HG03354 (cell line): ENCODE results near the gene SPATS2.

ENCODE experiments used
- ATAC-seq: cut with Tn5 transposase; IDR thresholded peaks from one replicate; pipeline ENCODE4 v1.9.1; 2021; ENCODE audit warnings: mild to moderate bottlenecking; ENCODE audit not compliant: unreplicated experiment, poor library complexity, severe bottlenecking

Gene SPATS2

DNA sequence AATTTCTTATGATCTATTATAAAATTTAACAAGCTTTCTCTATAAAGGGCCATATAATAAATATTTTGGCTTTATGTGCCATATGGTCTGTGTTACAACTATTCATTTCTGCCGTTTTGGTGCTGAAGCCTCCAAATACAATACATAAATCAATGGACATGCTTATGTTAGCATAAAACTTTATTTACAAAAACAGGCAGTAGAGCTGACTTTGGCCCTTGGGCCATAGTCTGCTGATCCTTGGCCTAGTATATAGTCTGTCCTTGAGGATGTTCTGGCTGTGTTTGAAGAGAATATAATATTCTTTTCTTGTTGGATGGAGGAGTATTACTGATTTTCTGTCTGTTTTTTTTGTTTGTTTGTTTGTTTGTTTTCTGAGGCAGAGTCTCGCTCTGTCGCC is 81.6 kb downstream of the SPATS2 start:
- ATAC-seq, result no peak

DNA sequence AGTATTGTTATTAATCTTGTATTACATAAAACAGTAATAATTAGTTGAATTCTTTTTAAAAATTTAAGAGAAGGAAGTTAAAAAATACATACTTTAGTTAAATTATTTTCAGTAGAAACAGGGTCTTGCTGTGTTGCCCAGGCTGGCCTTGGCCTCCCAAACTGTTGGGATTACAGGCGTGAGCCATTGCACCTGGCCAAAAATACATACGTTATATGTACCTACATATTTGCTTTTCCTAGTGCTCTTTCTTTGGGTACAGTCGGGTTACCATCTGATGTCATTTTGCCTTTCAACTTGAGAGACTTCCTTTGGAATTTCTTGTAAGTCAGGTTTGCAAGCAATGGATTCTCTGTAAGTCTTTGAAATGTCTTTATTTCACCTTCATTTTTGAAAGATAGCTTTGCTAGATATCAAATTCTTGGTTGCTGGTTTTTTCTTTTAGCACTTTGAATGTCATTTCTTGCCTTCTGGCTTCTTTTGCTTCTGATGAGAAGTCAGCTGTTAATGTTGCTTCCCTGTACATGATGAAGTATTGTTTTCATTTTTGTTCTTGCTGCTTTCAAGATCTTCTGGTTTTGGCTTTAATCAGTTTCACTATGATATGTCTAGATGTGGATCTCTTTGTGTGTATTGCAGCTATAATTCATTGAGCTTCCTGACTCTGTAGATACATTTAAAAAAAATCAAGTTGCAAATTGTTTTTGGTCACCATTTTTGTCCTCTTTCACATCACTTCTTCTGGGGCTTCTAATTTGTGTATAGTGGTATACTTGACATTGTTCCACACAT is 84.4 kb downstream of the SPATS2 start:
- ATAC-seq, result peak; percentile 80

DNA sequence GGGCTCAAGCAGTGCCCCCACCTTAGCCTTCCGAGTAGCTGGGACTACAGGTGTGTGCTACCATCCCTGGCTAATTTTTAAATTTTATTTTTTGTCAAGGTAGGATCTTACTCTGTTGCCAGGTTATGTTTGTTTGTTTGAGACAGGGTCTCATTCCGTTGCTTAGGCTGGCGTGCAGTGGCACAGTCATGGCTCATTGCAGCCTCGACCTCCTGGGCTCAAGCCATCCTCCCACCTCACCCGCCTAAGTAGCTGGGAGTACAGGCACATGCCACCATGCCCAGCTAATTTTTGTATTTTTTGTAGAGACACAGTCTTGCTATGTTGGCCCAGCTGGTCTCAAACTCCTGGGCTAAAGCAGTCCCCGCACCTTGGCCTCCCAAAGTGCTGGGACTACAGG is 88.2 kb downstream of the SPATS2 start:
- ATAC-seq, result no peak

DNA sequence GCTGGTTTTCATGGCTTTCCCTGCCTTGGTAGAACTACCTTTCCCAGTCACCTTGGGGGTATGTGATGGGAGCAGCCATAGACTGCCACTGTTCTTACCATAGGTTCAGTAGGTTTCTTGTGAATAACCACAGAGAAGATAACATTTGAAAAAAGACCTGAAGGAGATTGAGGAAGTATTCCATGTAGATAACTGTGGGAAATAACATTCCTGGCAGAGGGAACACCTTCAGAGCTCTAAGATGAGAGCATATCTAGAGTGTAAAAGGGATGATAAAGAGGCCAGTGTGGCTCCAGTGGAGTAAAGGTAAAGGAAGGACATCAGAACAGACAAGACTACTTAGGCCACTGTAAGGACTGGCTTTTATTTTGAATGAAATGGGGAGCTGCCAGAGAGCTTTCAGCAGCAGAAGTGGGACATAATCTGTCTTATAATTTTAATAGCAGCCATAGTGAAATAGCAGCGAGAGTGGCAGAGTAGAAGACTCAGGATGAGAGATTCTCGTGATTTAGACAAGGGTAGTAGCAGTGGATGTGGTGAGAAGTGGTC is 88.9 kb downstream of the SPATS2 start:
- ATAC-seq, result no peak

DNA sequence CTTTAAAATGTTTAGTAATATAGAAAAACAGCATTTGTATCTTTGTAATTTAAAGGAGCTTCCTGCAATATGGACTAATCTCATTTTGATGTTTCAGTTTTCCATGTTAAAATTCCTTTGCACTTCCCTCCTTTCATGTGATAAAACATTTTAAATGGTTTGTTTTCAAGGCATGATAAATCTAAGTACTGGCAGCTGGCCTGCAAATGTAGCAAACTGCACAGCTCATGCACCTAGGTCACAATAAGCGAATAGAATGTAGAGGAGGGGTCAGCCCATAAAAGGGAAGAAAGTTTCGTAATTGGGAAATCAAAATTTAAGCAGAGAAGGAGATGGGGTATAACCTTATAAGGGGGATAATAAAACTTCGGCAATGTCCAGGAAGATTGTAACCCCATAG is 91.6 kb downstream of the SPATS2 start:
- ATAC-seq, result no peak

DNA sequence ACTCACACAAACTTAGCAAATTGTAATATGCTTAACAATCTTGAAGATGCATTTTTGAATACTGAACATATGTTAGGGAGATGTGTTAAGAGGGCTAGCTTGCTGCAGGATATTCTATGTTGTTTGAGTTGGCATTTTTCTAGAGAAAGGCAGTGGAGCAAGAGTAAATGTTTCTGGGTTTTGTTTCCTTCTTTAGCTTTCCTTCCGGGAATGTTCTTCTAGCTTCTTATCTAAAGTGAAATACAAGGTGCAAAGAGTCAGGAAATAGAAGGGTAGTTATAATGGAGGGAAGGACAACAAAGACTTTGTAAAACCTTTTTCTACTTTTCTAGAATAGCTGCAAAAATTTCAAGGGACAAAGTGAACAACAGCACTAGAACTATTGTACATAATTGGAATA is 94.0 kb downstream of the SPATS2 start:
- ATAC-seq, result no peak

DNA sequence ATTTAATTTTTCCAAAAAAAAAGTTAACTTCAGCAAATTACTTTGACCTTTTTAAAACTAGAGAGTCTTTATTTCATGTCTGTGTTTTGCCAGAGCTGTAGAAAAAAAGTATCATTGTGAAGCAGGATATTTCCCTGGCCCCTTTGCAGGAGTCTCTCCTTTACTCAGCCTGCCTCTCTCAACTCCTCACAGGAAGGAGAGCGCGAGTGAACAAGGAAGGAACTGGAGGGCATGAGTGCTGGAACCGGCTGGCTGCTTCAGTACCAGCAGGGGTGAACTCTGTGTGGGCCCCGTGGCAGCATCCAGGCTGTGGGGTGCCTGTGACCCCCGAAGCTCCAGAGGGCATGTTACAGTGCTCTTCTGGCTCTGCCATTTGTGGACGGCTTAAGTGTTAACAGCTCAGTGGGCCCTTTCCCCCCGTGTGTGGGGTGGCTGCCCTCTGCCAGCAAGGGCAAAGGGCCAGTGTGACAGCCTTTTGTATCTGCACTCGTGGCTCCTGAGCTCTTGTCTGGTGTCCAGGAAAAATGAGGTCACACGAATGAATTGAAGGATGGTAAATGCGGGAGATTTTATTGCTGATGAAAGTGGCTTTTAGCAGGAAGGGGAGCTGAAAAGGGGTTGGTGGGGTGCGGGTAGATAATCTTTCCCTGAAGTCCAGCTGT is 95.0 kb downstream of the SPATS2 start:
- no peak for ATAC-seq

DNA sequence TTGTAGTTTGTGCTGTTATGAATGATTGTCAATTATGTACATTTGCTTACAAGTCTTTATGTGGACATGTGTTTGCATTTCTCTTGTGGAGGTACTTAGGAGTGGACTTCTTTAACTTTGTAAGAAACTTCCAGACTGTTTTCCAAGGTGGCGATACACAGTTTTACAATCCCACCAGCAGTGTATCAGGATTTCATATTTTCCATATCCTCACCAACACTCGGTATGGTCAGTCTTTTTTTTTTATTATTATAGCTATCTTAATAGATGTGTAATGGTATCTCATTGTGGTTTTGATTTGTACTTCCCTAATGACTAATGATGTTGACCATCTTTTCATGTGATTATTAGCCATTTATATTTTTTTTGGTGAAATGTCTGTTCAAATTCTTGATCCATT is 97.9 kb downstream of the SPATS2 start:
- no peak for ATAC-seq

DNA sequence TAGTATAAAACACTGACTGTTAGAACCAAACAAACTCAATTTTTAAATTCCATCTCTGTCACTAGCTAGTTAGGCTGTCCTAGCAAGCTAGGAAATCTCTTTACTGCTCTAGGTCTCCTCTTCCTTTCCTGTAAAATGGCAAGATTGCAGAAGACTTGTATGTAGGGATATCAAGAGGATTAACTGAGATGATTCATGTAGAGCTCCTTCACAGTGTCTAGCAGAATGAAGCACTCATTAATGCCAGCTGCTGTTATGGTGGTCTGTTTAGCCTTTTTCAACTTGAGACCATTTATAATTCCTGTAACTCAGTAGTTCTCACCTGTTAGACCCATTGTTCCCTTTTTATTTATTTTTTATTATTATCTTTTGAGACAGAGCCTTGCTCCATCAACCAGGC is 103.7 kb downstream of the SPATS2 start:
- no peak for ATAC-seq

DNA sequence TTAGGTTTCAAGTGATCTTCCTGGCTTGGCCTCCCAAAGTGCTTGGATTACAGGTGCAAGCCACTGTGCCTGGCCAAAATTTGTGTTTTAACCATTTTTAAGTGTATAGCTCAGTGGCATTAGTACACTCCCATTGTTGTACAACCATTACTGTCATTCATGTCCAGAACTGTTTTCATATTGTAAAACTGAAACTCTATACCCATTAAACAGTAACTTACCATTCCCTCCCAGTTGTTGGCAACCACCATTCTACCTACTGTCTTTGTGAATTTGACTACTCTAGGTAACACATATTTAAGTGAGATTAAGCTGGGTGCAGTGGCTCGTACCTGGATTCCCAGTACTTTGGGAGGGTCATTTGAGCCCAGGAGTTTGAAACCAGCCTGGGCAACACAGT is 104.3 kb downstream of the SPATS2 start:
- ATAC-seq, result no peak

DNA sequence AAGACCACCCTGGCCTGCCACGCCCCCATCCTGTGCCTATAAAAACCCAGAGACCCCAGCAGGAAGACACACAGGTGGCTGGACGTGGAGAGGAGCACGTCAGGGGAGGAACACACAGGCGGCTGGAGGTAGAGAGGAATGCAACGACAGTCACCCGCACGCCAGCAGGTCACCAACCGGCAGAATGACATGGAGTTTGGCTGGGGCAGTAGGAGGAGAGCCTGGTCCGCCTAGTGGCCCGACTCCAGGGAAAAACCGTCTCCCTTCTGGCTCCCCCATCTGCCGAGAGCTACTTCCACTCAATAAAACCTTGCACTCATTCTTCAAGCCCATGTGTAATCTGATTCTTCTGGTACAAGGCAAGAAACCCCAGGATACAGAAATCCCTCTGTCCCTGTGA is 108.8 kb downstream of the SPATS2 start:
- no peak for ATAC-seq

DNA sequence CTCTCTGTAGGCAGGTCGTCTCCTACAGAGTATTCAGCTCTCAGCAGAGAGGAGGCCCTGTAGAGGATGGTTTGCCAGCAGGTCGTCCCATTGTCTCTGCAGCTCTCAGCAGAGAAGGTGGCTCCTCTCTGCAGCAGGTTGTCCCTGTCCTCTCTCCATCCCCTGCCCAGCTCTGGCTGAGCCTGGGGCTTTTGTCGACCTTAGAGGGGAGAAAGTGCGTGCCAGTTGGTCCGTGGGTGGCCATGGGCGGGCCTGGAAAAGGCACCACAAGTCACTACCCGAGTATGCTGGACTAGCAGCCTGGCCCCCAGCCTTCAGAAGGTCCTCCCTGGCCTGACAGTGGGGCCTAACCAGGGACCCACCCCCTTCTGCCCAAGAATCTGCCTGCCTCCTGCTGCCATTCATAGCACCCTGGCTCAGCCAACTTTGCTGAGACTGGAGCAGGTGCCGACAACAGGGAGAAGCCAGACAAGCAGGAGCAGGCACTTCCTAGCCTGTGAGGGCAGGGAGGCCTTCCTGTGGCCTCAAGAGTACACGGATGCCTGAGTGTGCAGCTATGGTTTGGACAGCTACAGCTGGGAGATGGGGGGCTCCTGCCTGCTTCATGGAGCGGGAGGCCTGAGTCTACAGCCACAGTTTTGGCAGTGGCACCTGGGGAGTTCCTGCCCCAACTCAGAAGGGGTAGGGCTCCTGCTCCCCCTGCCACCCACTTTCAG is 111.8 kb downstream of the SPATS2 start:
- ATAC-seq, result no peak

DNA sequence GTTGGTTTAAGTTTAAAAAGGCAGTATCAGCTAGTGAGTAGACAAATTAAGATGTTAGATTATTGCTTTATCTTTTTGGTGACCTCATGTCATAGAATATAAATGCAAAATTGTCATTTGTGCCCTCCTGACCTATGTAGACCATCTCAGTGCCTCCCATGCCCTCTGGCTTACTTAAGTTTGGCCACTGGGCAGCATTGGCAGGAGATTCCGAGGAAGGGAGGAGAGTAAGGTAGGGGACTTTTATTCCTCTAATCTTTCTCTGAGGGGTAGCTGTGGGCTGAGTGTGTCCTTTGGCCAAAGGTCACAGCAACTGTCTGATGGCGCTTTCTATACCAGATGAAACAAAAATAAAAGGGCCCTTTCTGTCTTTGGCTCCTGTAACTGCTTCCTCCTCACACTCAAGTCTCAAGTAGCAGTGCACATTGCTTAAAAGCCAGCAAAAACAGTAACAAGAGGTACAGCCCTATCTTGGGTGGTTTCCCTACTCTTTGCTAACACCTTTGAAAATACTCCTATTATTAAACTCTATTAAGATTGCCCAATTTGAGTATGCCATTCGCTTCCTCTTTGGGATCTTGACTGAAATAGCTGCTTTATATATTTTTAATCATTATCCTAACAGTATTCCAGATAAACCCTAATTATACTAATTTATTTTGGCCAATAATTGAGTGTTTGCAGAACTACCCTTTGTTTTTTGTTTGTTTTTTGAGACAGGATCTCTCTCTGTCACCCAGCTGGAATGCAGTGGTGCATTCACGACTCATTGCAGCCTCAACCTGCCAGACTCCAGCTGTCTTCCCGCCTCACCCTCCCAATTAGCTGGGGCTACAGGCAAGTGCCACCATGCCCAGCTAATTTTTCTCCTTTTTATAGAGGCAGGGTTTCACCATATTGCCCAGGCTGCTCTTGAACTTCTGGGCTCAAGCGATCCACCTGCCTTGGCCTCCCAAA is 115.1 kb downstream of the SPATS2 start:
- no peak for ATAC-seq

DNA sequence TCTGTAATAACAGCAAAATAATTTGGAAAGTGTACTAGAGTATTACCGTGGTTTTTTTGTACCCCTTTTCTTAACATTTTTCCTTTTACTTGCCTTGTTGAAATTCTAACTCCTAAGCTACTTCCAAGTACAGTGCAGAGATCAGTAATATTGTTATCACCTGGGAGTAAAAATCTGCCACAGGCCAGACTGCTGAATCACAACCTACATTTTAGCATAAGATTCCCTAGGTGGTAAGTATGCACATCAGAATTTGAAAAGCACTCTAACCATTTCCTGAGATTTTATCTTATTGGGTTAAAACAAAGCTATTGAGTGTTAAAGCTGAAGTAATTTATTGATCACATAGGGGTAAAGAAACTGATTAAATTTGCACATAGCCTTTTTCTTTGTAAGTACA is 116.4 kb downstream of the SPATS2 start:
- ATAC-seq, result no peak

DNA sequence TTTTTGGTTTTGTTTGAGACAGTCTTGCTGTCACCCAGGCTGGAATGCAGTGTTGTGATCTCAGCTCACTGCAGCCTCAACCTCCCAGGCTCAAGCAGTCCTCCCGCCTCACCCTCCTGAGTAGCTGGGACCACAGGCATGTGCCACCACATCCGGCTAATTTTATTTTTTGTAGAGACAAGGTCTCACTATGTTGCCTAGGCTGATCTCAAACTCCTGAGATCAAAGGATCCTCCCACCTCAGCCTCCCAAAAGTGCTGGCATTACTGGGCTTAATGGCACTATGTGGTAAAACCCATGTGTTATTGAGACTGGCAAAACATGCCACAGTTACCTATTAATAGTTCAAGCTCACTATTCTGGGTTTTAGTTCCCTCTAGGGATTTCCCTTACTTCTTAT is 120.3 kb downstream of the SPATS2 start:
- no peak for ATAC-seq

DNA sequence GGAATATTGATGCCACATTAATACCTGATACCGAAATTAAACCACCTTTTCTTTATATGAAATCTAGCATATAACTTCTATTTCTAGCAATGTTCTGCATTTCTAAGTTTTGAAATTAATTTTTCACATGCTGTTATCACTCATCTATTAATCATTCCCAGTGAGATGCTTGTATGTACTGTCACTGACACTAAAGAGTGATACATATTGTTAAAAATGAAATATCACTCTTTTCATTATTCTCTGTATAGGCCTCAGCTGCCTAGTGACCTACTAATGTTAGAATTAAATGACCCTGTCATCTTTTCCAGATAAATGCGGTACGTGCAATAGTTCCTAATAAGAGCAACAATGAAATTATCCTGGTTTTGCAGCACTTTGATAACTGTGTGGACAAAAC is 121.9 kb downstream of the SPATS2 start:
- ATAC-seq, result no peak

DNA sequence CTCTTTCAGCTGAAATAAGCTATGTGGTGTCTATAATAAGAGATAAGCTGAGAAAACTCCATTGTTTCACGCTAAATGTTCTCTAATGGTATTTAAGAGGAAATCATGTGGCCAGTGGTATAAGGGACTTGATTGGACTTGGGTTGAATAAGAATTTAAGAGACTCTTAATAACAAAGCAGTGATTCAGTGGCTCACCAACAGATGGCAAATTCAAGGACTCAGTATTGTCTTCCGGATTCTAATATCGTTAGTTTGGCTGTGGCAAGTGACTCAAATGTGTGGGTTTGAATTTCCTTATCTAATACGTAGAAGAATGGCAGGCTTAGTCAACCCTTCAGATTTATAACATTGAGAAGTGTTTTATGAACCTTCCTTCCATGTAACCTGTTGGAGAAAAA is 122.5 kb downstream of the SPATS2 start:
- ATAC-seq, result no peak

DNA sequence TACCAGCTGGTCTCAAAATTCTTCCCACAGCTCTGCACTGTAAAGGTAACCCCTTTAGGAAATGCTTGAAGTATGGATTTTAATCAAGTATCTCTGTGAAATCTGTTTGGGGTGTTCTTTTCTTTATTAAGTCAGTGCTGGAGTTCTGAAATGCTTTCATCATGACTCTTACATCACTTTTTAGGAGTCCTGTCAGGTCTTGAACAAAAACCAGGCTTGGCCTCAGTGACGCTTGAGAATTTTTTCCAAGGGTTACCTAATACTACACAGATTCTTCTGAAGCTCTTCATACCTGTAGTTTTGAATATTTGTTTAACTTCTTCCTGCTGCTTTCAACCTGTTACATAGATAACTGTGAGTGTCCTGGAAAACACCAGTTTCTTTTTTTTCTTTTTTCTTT is 124.6 kb downstream of the SPATS2 start:
- ATAC-seq, result no peak

DNA sequence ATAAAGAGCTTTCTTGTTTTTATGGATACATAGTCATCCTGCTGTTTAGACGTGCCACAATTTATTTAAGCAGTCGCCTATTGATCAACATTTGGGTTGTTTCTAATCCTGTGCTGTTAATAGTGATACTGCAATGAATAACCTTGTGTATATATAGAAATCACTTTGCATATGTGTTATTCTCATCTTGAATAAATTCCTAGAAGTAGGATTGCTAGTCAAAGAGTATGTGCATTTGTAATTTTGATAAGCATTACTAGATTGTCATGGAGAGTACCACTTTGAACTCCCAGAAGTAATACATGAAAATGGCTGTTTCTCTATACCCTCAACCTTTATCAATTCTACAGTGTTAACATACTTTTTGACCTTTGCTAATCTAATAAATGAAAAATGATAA is 126.6 kb downstream of the SPATS2 start:
- no peak for ATAC-seq
